Spleen (tissue), 11 donors: ENCODE results near the gene SAMD7. TPM values are rescaled to one million over a fixed set of nuclear protein-coding genes. Genes with fewer than 3 reads are reported as not detected.

Experiments used
- DNase-seq: peaks from one replicate; pipeline ENCODE4 v3.0.0-alpha.2; 2020
- H3K27ac ChIP-seq, 8 donors: fragments of 200-600 bp; sonication (generic) in 7 of 8; 1 replicate in 4 of 8; 2 replicates in 4 of 8; pipeline versions ENCODE4 v1.5.0 to v1.8.0; 2016 to 2021; ENCODE audit warnings: inconsistent platforms in 4 of 8, mild to moderate bottlenecking in 4 of 8, moderate library complexity in 1 of 8
- H3K27me3 ChIP-seq, 7 donors: fragments of 200-600 bp; sonication (generic) in 6 of 7; replicated peaks in 1 of 7; 1 replicate in 4 of 7; 2 replicates in 3 of 7; pipeline versions ENCODE4 v1.5.0 to v1.8.0; 2016 to 2021; ENCODE audit warnings: inconsistent platforms in 3 of 7, mild to moderate bottlenecking in 1 of 7
- H3K36me3 ChIP-seq, 6 donors: fragments of 200-600 bp; sonication (generic) in 5 of 6; 1 replicate in 4 of 6; 2 replicates in 2 of 6; pipeline versions ENCODE4 v1.5.0 to v1.8.0; 2016 to 2021; ENCODE audit warnings: inconsistent platforms in 2 of 6
- H3K4me1 ChIP-seq, 6 donors: fragments of 200-600 bp; sonication (generic) in 5 of 6; 1 replicate in 3 of 6; 2 replicates in 3 of 6; pipeline versions ENCODE4 v1.5.0 to v1.8.0; 2016 to 2021; ENCODE audit warnings: inconsistent platforms in 3 of 6
- H3K4me3 ChIP-seq, 8 donors: fragments of 200-600 bp; sonication (generic) in 7 of 8; 1 replicate in 4 of 8; 2 replicates in 4 of 8; pipeline versions ENCODE4 v1.5.0 to v1.8.0; 2016 to 2021; ENCODE audit warnings: inconsistent platforms in 4 of 8, mild to moderate bottlenecking in 4 of 8, moderate library complexity in 2 of 8
- H3K9me3 ChIP-seq, 8 donors: fragments of 200-600 bp; sonication (generic) in 7 of 8; 1 replicate in 4 of 8; 2 replicates in 4 of 8; pipeline versions ENCODE4 v1.5.0 to v1.8.0; 2016 to 2021; ENCODE audit warnings: inconsistent platforms in 4 of 8
- POLR2A ChIP-seq, 3 donors: fragments of 450-650 bp; IDR thresholded peaks; one replicate each; pipeline ENCODE4 v1.5.1; 2017; ENCODE audit warnings: antibody characterized with exemption in 3 of 3, mild to moderate bottlenecking in 1 of 3
- POLR2AphosphoS5 ChIP-seq, 3 donors: sonication (generic); formaldehyde crosslinking; IDR thresholded peaks; one replicate each; pipeline ENCODE4 v1.5.1; 2017; ENCODE audit warnings: antibody characterized with exemption in 3 of 3
- WGBS, 5 donors: extraction: QIAGEN DNeasy Blood & Tissue Kit in 3 of 5; methylation state at CpG; one replicate each; pipeline versions ENCODE4 v1.1.5 to v1.1.7; 2013 to 2018; 5-methylcytosine and 5-hydroxymethylcytosine counted together
- intact Hi-C: fragments of 100-400 bp; cut with DNase I; formaldehyde crosslinking; loops from one replicate; pipeline ENCODE4 v1.15.0; 2023; ENCODE audit warnings: low total_unique reads
- polyA plus RNA-seq, 3 donors: library from polyadenylated mRNA; stranded (reverse); fragments of 200-250 nt; gene quantifications; one replicate each; pipeline ENCODE4 v1.2.1, GENCODE V29; 2013
- total RNA-seq, 7 donors: library from RNA; depleted of rRNA in 3 of 7; stranded (reverse); fragments of >200 nt in 3 of 7; fragmentation: NEBNext Ultra II Directional in 4 of 7; extraction: Animal tissue kit (Norgen Biotek cat#: 25700) in 4 of 7; gene quantifications; one replicate each; pipeline versions ENCODE4 v1.1.0 to v1.2.1, GENCODE V29; 2016 to 2021
- TF ChIP-seq, protein P1 (sequence below), 11 experiments: fragments of 200-600 bp in 7 of 11; fragments of 450-650 bp in 4 of 11; sonication (generic) in 4 of 11; IDR thresholded peaks in 8 of 11; conservative IDR thresholded peaks in 3 of 11; 1 replicate in 7 of 11; 2 replicates in 4 of 11; pipeline versions ENCODE4 v1.4.0 to v1.8.0; 2016 to 2021; ENCODE audit warnings: antibody characterized with exemption in 11 of 11, inconsistent platforms in 4 of 11, mild to moderate bottlenecking in 1 of 11
- donor health status: healthy with polysubstance abuse.
- donor health status: DM: no; HTN: no; CAD: no; lungs with moderate emphysema.
- donor health status: DM: no; HTN: no; CAD: no.
- donor health status: Bipolar disorder and iron deficiency.
- donor health status: healthy.
- donor health status: DM: no; HTN: no; CAD: no.
- donor health status: DM: yes; HTN: yes; CAD: no.

Gene SAMD7
- total and polyA plus RNA-seq, 10 donors: 0.03 to 0.08 (median 0.04) TPM; not detected in 7

DNA sequence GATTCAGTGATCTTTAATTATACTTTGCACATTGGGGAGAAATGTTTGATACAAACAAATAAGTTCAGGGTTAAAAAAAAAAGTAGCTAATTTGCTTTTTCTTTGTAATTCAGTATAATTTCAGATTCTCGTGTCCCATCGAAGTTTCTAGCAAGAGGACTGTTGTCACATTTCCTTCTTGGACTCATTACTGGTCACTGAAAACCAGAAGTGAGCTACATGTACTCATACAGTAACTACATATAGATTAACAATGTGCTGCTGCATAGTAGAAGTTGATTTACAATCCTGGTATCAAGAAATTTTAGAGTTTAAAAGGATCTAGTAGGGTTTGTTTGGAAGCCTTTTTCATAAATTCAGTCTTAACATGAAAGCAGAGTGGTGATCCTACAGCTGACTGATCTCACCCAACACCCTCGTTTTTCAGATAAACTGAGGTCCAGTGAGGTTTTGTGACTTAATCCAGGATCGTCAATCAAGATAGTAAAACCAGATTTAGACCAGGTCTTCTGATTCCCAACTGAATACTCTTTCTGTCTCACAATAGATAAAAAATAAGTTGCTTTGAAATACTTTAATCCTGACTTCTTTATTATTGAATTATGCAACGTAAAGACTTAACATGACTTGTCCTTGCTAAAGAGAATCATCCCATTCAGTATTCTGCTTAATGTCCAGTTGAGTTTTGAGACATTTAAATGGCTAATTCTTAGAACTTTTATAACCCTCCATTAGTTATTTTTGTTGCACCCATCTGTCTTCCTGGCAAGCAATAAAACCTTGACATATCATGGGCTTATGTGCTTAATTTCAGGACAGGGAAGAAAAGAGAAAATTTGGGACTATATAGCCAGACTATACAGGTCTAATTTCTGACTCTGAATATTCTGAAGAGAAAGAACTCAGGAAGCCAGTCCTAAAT, 58.1 kb downstream of the SAMD7 start:
- Histone ChIP-seq H3K4me1 (peaks cover 48 to 88% (median 75%) of the 10 kb centered on the region in 6 donors), H3K4me3 (peak overlapping the region in 1 of 8 donors; percentile 87), H3K9me3 (no peaks in the 10 kb centered on the region), H3K36me3 (peaks cover 0 to 40% (median 5%) of the 10 kb centered on the region in 6 donors), H3K27me3 (no peaks in the 10 kb centered on the region), H3K27ac (peak overlapping the region in 5 of 8 donors; percentile 33 to 98 (median 97))
- TF ChIP-seq POLR2A (IDR thresholded peaks at IDR 0.05): no peak
- TF ChIP-seq, protein P1, sequence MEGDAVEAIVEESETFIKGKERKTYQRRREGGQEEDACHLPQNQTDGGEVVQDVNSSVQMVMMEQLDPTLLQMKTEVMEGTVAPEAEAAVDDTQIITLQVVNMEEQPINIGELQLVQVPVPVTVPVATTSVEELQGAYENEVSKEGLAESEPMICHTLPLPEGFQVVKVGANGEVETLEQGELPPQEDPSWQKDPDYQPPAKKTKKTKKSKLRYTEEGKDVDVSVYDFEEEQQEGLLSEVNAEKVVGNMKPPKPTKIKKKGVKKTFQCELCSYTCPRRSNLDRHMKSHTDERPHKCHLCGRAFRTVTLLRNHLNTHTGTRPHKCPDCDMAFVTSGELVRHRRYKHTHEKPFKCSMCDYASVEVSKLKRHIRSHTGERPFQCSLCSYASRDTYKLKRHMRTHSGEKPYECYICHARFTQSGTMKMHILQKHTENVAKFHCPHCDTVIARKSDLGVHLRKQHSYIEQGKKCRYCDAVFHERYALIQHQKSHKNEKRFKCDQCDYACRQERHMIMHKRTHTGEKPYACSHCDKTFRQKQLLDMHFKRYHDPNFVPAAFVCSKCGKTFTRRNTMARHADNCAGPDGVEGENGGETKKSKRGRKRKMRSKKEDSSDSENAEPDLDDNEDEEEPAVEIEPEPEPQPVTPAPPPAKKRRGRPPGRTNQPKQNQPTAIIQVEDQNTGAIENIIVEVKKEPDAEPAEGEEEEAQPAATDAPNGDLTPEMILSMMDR (IDR thresholded peaks at IDR 0.05 in 8 of 11, conservative IDR thresholded peaks at IDR 0.05 in 3 of 11): no peak
- no peak for TF ChIP-seq POLR2AphosphoS5 (IDR thresholded peaks at IDR 0.05)
- no peak for DNase-seq
- intact Hi-C loops: loop anchor here (10.0 kb wide), 1 partner anchor 205 kb away; the partner anchor contains the start of genes ACTRT3 and TERC
- 53 to 71% (median 59%) methylated on average over 5 of the region's 5 CpGs for WGBS, 5 donors

DNA sequence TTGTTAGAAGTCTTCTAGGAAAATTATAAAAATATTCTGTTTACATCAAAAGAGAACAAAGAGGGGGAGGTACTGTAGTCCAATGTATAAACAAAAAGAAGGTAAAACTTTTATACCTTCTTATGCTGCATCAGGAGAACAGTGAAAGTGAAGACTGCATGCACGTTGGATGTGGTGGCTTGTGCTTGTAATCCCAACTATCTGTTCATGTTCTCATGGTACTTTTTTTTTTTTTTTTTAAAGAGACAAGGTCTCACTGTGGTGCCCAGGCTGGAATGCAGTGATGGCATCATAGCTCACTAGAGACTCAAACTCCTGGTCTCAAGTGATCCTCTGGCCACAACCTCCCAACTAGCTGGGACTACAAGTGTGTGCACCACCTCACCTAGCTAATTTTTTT, 59.5 kb downstream of the SAMD7 start:
- no peak for DNase-seq
- Histone ChIP-seq H3K4me1 (peaks cover 48 to 92% (median 70%) of the 10 kb centered on the region in 6 donors), H3K4me3 (no peak overlapping the region), H3K27me3 (no peaks in the 10 kb centered on the region), H3K36me3 (peaks cover 0 to 54% (median 11%) of the 10 kb centered on the region in 6 donors), H3K27ac (no peak overlapping the region), H3K9me3 (no peaks in the 10 kb centered on the region)
- no peak for TF ChIP-seq POLR2AphosphoS5 (IDR thresholded peaks at IDR 0.05)
- TF ChIP-seq, protein P1 (IDR thresholded peaks at IDR 0.05 in 8 of 11, conservative IDR thresholded peaks at IDR 0.05 in 3 of 11): no peak
- 38 to 61% (median 52%) methylated on average over 1 of the region's 1 CpG for WGBS, 5 donors
- intact Hi-C loops: no loop called here

DNA sequence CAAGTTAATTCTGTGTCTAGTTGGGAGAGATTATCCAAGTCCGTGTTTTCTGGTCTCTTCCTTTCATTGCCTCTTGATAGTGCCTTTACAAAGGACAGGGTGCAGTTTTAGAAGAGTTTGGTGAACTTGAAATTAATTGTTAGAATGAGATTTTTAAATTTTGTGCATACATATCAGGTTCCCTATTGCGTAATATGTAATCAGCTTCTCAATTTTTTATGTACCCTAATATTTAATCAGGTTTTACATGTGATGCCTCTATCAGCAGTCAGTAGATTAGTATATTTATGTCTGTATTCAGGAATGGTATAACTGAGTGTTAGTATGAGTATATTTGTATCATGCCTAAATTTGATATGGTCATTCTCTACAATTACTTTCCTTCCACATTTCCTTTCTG, 60.1 kb downstream of the SAMD7 start:
- WGBS, 5 donors: 67 to 96% (median 90%) methylated on average over 2 of the region's 2 CpGs
- no peak for DNase-seq
- Histone ChIP-seq H3K27me3 (no peaks in the 10 kb centered on the region), H3K4me1 (peaks cover 48 to 92% (median 66%) of the 10 kb centered on the region in 6 donors), H3K9me3 (no peaks in the 10 kb centered on the region), H3K4me3 (no peak overlapping the region), H3K36me3 (peaks cover 0 to 61% (median 17%) of the 10 kb centered on the region in 6 donors), H3K27ac (peak overlapping the region in 1 of 8 donors; percentile 15)
- intact Hi-C loops: no loop called here
- TF ChIP-seq, protein P1 (IDR thresholded peaks at IDR 0.05 in 8 of 11, conservative IDR thresholded peaks at IDR 0.05 in 3 of 11): no peak
- TF ChIP-seq POLR2AphosphoS5 (IDR thresholded peaks at IDR 0.05) (no peak), POLR2A (IDR thresholded peaks at IDR 0.05) (no peak)

DNA sequence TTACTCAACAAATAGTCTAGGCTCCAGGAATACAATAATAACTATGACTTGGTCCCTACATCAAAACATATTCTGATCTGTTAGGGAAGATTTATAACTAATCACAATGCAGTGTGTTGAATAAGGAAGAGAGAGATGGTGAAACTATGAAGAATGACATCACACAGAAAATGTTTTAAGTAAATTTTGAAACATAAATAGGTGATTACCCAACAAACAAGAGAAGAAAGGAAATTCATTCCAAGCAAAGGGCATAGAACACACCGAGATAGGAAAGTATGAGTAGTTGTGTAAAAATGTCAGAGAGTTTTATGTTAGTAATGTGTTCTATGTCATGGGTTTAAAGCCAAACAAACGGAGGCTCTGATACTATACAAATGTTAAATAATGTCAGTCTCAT, 68.7 kb downstream of the SAMD7 start:
- 46 to 81% (median 70%) methylated on average over 2 of the region's 2 CpGs for WGBS, 5 donors
- H3K27ac ChIP-seq: peak overlapping the region in 6 of 8 donors; percentile 23 to 72 (median 59)
- no peak for DNase-seq
- H3K27me3 ChIP-seq: no peaks in the 10 kb centered on the region
- H3K9me3 ChIP-seq: no peaks in the 10 kb centered on the region
- no peak overlapping the region for H3K4me3 ChIP-seq
- peaks cover 0 to 100% (median 80%) of the 10 kb centered on the region in 6 donors for H3K36me3 ChIP-seq
- intact Hi-C loops: no loop called here
- TF ChIP-seq POLR2A (IDR thresholded peaks at IDR 0.05) (no peak), POLR2AphosphoS5 (IDR thresholded peaks at IDR 0.05) (no peak)
- TF ChIP-seq, protein P1 (IDR thresholded peaks at IDR 0.05 in 8 of 11, conservative IDR thresholded peaks at IDR 0.05 in 3 of 11): no peak
- H3K4me1 ChIP-seq: peaks cover 0 to 76% (median 15%) of the 10 kb centered on the region in 6 donors
